ELR (cell line): ENCODE measurements around the gene PDCD5.
"Not testable (repeated sequence)": the region's sequence is repeated elsewhere in the genome, so short reads cannot be mapped to it uniquely, and the experiment has no call there.

Experiments
- DNase-seq: peaks from one replicate; pipeline ENCODE4 v3.0.0-alpha.2; 2015; ENCODE audit warnings: low read depth

Gene PDCD5

GRCh38 chr19:32580353-32580900 is 563 bp upstream of the PDCD5 start:
- DNase-seq, result no peak

- peak; percentile 71 for DNase-seq
These were observed 752 bp downstream of the PDCD5 start for GRCh38 chr19:32581705-32582179.

DNA sequence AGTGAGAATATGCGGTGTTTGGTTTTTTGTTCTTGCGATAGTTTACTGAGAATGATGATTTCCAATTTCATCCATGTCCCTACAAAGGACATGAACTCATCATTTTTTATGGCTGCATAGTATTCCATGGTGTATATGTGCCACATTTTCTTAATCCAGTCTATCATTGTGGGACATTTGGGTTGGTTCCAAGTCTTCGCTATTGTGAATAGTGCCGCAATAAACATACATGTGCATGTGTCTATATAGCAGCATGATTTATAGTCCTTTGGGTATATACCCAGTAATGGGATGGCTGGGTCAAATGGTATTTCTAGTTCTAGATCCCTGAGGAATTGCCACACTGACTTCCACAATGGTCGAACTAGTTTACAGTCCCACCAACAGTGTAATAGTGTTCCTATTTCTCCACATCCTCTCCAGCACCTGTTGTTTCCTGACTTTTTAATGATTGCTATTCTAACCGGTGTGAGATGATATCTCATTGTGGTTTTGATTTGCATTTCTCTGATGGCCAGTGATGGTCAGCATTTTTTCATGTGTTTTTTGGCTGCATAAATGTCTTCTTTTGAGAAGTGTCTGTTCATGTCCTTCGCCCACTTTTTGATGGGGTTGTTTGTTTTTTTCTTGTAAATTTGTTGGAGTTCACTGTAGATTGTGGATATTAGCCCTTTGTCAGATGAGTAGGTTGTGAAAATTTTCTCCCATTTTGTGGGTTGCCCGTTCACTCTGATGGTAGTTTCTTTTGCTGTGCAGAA is 6.9 kb downstream of the PDCD5 start:
- not testable (repeated sequence) for DNase-seq

- DNase-seq, result no peak
These were observed 13.0 kb downstream of the PDCD5 start for GRCh38 chr19:32594021-32594420.

DNA sequence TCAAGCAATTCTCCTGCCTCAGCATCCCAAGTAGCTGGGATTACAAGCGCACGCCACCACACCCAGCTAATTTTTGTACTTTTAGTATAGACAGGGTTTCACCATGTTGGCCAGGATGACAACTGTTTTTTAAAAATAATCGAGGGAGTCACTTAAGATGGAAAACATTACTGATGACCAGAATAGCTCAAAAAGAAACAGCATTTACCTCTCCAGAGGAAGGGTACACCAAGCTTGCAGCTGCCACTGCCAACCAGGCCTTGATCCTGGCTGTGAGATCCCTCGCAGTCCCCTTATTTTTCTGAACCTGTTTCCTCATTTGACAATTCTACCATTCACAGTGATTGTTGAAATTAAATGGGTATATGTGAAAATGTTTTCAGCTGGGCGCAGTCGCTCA is 14.5 kb downstream of the PDCD5 start:
- no peak for DNase-seq

DNA sequence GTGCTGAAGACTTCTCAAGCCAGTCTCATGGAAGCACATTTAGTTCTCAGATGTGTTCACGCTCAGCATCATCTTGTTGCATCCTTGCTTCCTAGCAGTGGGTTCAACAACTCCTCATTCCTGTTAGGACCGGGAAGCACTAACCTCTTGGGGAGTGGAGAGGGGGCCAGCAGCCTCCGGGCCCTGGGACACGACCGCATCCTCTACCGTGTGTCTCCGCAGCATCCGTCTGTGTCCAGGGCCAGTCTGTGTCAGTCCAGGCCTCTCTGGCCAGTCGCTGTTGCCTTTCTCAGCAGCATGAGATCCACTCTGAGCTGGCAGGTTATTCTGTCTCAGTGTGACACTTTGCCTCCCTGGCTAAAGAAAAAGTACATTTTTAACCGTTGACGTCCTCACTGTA is 17.0 kb downstream of the PDCD5 start:
- no peak for DNase-seq

DNA sequence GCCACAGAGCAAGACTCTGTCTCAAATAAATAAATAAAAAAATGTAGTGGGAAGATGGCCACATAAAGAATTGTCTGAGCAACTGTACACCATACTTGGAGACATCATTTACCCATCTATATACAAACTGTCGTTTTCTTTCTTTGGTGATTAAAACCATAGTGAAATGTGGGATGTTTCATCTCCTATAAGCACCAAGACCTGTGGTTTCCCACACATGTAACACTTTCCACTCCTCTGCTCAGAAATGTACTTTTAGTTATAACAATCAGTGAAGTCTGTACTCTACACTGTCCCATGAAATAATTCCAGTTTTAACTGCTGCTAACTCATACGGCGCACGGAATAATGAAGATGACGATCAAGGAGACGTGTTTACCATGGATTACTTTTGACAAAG is 18.3 kb downstream of the PDCD5 start:
- no peak for DNase-seq

DNA sequence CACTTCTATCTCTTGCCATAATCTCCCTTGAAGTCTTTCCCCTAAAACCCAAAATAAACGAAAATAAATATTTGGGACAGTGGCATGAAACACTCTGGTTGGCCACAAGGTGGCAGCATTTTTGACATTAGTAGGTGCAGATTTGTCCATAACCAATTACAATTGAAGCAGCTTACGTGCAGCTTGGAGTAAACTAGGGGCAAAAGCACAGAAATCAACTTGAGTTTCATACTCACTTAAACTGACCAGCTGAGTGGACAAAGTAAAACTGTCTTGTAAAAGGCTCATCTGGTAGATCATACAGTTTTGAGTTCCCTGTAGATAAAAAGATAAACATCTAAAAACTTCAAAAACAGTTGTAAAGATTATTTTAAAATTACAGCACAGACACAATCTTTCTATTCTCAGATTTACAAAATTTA is 18.8 kb downstream of the PDCD5 start:
- DNase-seq, result peak; percentile 68

- DNase-seq, result no peak
These were observed 23.0 kb downstream of the PDCD5 start for GRCh38 chr19:32603961-32604360.

- DNase-seq, result no peak
These were observed 24.6 kb downstream of the PDCD5 start for GRCh38 chr19:32605544-32605943.

DNA sequence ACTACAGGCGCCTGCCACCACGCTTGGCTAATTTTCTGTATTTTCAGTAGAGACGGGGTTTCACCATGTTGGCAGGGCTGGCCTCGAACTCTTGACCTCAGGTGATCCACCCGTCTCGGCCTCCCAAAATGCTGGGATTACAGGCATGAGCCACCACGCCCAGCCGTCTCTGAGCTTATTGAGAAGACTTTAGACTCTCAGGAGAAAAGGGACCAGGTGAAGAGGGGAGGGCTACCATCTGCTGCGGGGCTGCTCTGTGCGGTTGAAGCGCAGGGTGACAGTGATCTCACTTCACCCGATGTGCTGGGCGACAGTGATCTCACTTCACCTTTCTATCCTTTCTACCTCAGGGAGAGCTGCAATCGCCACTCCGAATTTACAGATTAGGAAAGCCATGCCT is 25.3 kb downstream of the PDCD5 start:
- DNase-seq, result no peak

DNA sequence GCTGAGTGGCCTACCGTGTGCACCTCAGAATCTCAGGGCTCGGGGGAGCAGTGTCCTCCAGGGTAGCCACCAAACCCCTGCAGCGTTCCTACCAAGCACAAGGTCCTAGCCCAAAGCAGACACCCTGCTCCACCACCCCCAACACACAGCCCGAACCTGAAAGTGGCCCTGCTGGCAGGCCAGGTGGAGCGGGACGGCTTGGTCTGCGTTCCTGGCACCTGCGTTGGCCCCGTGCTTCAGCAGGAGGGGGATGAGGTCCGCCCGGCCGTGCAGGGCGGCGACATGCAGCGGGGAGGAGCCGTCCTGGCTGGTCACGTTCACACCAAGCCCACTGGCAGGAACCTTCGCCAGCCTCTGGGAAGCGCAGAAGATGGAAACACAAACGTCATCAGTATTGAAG is 26.5 kb downstream of the PDCD5 start:
- no peak for DNase-seq

DNA sequence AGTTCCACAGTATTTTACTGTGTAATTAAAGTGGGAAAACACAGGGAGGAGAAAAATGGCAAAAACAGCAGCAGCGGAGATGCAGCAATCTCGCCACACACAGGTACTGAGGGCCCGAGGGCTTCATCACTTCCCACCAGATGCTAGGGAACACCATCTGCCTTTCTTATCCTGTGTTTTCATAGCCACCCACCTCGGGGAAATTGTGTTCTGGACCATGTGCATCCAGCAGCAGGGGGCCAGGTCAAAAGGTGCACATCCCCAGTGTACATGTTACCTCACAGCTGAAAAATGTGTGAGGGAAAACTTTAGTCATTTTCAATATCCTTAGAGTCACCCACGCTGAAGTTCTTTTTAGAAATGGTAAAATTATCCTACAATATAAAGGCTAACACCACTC is 30.2 kb downstream of the PDCD5 start:
- DNase-seq, result no peak

GRCh38 chr19:32613008-32613407 is 32.0 kb downstream of the PDCD5 start:
- no peak for DNase-seq

DNA sequence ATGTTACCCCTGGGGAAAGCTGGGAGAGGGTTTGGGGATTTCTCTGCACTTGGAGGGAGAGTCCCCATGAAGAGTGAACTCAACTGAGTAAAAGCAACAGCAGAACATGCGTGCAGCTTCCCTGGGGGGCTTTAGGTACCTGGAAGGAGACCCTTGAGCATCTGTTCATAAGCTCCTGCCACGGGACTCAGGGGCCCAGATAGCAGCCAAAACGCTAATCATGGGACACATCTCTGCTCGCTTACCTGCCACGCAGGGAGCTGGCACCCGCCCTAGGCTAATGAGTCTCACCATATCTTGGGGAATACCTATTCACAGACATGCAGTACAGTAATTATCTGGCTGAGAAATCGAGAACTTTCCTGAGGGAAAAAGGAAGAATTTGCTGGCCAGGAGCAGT is 33.9 kb downstream of the PDCD5 start:
- no peak for DNase-seq

GRCh38 chr19:32615569-32615968 is 34.6 kb downstream of the PDCD5 start:
- no peak for DNase-seq

- DNase-seq, result no peak
These were observed 38.2 kb downstream of the PDCD5 start for GRCh38 chr19:32619051-32619685.

DNA sequence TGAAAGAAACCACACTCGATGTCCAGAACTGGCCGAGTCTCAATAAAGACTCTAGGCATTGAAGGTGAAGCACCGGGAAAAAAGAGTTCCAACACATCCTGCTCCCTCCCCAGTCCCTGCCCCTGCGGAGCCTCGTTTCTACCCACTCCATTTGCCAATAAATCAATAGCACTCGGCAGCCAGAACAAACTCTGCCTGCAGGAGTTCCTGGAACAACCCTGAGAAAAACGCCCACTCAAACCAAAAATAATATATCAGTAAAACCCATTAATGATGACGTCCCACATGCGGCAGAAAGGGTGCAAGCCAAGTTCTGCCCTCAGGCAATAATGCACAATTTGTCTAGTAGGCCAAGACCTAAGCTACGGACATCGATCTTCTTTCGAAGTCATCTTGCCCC is 41.0 kb downstream of the PDCD5 start:
- DNase-seq, result no peak

- no peak for DNase-seq
These were observed 43.4 kb downstream of the PDCD5 start for GRCh38 chr19:32624410-32624809.

DNA sequence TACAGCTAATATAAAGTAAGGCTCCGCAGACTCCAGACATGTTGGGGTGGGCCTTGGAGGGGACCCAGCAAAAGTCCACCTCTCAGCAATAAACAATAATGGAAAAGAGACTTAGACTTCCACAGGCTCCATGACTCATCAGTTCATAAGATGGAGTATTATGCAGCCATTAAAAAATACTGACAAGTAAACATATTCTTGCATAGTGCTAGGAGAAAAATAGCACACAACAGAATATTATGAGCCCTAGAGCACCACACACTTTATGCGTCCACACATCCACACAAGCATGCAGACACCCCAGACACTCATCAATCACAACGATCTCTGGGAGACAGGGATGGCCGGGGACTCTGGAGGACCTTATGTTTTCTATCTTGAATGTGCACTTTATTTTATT is 46.0 kb downstream of the PDCD5 start:
- no peak for DNase-seq

- DNase-seq, result no peak
These were observed 46.8 kb downstream of the PDCD5 start for GRCh38 chr19:32627714-32628270.

DNA sequence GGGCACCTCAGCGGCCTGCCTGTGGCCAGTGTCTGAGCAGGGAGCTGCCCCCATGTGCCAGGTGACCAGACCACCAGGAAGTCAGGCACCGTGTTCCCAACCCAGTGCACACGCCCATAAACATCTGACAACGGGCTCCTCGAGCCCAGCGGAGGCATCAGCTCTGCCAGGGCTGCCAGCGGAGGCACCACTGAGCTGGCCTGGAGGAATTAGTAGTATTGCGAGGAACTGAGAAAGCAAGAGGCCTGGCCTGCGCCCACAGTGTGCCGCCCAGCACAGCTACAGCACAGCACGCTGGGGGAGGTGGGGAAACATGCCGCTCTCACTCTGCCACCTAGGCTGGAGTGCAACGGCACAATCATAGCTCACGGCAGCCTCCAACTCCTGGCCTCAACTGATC is 49.3 kb downstream of the PDCD5 start:
- no peak for DNase-seq

DNA sequence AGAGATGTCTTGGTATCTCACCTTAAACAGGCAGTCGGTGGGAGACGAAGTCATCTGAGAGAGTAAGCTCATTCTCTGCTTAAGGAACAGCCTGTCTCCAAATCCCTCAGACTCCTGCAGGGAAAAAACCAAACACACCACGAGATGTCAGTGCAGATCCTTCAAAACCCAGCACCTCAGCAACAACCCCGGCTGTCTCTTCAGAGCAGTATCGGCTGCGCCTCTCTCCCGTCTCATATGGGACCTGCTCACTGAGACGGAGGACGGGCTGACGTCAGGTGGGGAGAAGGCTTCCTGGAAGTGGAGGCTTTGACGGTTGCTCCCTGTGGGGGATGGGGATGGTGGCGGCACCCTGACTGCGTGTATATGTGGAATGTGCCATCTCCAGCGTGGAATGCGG is 50.4 kb downstream of the PDCD5 start:
- no peak for DNase-seq
